ENCODE measurements around the gene PLPPR2. TPM values are rescaled to one million over a fixed set of nuclear protein-coding genes. Genes with fewer than 3 reads are reported as not detected.
A peak's percentile ranks its signal among the peaks of the same experiment; 100 is the strongest.
"Not testable (repeated sequence)": the region's sequence is repeated elsewhere in the genome, so short reads cannot be mapped to it uniquely, and the experiment has no call there.

The PLPPR2 gene
- total RNA-seq, 1 experiment from 2014 or later: 2.2 TPM

DNA sequence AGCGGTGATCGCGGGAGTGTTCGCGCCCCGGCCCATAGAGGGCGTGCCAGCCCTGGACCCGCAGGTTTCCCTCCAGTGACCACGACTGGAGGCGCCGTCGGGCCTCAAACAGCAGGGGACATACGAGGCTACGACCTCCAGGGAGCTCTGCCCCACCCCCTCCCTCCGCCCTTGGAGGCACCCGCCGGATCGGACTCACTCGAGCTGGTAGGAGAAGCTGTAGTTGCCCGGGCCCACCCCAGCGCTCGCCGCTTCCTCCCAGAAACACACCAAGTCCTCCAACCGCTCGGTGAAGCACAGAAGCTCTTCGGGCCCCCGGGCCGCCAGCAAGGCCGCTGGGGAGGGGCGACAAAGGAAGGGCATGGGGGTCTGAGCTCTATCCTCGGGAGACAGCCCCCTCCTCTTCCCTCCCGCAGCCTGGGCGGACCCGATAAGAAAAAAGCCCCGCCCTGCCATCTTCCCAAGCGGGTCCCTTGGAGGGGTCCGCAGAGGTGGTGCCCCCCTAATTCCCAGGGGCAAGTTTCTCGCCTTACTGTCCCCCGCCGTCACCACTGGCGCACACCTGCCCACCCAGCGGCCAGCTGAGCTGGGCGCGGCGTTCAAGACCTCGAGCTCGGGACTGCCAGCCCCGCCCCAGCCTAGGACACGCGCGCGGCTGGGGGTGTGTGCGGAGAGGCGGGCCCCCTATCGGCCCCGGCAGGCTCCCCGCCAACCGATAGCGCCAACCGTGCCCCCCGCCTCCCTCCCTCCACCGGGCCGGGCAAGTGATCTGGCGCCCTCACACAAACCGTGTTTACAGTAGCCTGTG lies 27.9 kb downstream of the PLPPR2 start:
- peak; percentile 82 for DNase-seq (ENCODE audit: low read depth)
- in situ Hi-C loops (cut with HindIII; ENCODE audit: low pct_unique_long_range_greater_than_20kb, low sequenced_read_pairs): no loop called here

DNA sequence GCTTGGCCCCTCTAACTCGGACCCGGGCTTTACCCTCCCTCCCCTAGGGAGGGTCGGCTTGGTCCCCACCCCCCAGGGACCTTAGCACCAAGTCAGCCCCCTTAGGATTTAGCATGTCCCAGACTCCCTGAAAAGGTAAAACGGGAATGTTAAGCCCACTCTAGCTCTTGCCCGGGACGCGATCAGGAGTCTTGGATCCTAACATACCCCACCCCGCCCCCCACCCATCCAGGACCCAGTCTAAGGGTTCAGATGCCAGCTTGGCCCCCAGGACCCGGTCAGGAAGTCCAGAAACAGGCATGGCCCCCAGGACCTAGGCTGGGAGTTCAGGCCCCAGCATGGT lies 28.4 kb downstream of the PLPPR2 start:
- peak; percentile 34 for DNase-seq (ENCODE audit: low read depth)
- in situ Hi-C loops (cut with HindIII; ENCODE audit: low pct_unique_long_range_greater_than_20kb, low sequenced_read_pairs): no loop called here

DNA sequence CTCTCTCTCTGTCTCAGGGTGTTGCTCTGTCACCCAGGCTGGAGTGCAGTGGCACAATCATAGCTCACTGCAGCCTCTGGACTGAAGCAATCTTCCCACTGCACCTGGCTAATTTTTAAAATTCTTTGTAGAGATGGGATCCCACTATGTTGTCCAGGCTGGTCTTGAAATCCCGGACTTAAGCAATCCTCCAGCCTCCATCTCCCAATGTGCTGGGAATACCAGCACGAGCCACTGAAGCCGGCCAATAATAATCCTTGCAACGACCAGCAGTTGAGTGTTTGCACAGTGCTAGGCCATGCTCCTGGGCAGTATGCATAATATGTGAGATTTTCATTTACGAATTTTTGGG lies 29.5 kb downstream of the PLPPR2 start:
- in situ Hi-C loops (cut with HindIII; ENCODE audit: low pct_unique_long_range_greater_than_20kb, low sequenced_read_pairs): no loop called here
- no peak for DNase-seq (ENCODE audit: low read depth)

DNA sequence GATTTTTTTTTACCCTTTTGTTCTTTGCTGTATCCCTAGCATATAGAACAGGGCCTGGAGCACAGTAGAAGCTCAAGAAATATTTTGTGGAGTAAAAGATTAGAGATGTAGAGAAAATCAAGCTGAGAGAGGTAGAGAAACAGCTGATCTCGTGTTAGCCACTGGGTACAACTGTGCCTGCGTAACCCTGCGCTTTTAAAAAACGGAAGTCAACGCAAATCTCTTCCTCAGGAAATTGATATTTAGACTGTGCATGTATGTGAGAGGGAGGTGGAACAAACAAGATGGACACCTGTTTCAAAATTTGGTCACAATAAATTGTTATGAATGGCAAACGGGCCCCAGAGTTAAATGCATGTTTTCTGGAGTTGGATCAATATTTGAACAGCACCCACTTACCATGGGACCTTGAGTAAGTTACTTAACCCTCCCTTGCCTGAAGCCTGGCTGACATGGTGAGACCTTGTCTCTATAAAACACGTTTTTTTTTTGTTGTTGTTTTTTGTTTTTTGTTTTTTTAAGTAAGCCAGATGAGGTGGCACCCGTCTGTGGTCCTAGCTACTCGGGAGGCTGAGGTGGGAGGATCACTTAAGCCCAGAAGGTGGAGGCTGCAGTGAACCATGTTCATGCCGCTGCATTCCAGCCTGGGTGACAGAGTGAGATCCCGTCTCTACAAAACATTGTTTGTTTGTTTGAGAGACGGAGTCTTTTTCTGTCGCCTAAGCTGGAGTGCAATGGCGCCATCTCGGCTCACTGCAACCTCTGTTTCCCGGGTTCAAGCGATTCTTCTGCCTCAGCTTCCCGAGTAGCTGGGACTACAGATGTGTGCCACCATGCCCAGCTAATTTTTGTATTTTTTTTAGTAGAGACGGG lies 32.2 kb downstream of the PLPPR2 start:
- in situ Hi-C loops (cut with HindIII; ENCODE audit: low pct_unique_long_range_greater_than_20kb, low sequenced_read_pairs): no loop called here
- no peak for DNase-seq (ENCODE audit: low read depth)

DNA sequence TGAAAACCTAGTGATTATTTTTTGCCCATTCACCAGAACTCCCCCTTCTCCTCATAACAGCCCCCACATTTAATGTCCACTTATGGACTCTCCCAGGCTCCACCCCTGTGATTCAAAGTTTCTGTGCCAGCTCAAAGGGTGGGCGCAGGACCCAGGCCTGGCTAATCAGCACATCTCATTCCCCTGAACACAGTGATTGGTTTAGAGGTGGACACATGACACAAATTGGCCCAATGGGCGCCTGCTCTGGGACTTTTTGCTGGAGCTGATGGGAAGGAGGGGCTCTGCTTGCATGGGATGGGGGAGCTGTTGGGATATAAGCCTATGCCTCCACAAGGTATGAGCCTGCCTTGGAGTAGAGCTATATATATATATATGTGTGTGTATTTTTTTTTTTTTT lies 35.1 kb downstream of the PLPPR2 start:
- in situ Hi-C loops (cut with HindIII; ENCODE audit: low pct_unique_long_range_greater_than_20kb, low sequenced_read_pairs): no loop called here
- DNase-seq (ENCODE audit: low read depth): no peak

DNA sequence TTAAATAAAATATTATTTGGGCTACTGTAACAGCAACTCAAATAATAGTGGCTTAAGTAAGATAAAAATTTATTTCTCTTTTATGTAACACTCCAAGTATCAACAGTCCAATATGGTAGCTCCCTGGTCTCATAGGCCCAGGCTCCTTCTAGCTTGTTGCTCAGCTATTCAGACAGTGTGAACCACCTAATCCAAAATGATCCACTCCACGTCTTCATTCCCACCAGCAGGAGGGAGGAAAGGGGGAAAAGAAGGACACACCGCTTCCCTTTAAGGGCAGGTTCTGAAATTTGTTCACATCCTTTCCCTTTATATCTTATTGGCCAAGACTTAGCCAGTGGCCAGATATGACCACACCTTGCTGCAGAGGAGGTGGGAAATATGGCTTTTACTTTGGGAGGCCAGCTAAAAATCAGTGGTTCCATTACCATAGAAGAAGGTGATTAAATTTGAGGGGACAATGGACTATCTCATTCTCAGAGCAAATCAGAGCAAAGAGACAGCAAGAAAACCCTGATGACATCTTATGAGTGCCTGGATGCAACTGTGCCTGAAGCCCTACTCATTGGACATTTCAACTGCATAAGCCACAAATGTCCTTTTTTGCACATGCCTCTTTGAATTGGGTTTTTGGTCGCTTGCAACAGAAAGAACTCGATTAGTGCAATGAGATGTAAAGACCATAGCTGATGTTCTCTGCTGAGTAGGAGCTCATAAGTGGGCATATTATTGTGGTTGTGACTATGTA lies 35.9 kb downstream of the PLPPR2 start:
- DNase-seq (ENCODE audit: low read depth): no peak
- in situ Hi-C loops (cut with HindIII; ENCODE audit: low pct_unique_long_range_greater_than_20kb, low sequenced_read_pairs): no loop called here

DNA sequence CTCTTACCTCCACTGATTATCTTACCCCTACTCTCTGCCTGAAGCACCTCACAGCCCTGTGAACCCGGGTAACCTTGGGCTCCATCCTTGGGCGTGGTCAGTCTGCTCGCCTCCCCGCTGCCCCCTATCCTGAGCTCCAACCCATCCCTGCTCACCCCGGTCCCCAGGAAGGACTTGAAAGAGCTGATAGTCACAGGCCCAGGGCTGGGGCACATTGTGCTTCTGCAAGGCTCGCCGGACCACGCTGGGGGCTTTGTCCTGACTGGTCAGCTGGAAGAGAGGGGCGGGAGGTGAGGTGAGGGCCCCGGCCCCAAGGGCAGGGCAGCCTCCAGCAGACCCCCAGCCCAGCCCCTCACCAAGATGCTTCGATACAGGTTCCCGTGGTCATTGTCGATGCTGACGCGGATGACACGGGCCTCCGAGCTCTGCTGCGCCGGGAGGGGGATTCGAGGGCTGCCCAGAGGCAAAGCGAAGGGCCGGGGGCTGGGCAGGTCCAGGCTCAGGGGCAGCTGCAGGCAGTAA lies 41.9 kb downstream of the PLPPR2 start:
- in situ Hi-C loops (cut with HindIII; ENCODE audit: low pct_unique_long_range_greater_than_20kb, low sequenced_read_pairs): no loop called here
- no peak for DNase-seq (ENCODE audit: low read depth)

DNA sequence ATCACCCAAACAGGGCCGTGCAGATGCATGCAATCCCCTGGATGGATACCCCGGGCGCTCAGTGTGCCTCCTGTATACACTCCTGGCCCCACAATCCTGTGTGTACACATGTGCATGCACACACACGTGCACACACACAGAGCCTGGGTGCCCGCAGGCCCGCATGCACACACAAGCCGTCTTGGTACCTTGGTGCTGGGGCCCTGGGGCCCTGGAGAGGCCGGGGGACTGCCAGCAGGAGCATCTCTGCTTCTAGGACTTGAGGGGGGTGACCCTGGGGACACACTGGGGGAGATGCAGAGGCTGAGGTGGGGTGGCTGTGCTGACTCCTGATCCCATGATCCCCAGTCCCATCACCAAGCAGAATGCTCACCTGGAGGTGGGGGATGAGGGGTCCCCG lies 44.4 kb downstream of the PLPPR2 start:
- in situ Hi-C loops (cut with HindIII; ENCODE audit: low pct_unique_long_range_greater_than_20kb, low sequenced_read_pairs): no loop called here
- DNase-seq (ENCODE audit: low read depth): no peak

DNA sequence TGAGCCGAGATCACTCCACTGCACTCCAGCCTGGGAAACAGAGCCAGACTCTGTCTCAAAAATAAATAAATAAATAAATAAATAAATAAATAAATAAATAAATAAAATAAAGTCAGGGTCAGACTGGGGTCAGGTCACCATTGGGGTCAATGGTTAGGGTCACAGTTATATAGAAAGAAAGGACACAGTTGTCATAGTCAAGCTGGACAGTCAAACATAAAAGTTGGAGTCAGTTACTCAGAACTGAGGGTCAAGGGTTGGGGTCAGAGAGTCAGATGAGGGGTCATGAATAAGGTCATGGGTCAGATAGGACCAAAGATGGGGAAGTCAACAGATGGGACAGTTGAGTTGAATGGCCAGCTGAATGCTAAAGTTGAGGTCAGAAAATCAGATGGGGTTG lies 45.6 kb downstream of the PLPPR2 start:
- no peak for DNase-seq (ENCODE audit: low read depth)
- in situ Hi-C loops (cut with HindIII; ENCODE audit: low pct_unique_long_range_greater_than_20kb, low sequenced_read_pairs): no loop called here

DNA sequence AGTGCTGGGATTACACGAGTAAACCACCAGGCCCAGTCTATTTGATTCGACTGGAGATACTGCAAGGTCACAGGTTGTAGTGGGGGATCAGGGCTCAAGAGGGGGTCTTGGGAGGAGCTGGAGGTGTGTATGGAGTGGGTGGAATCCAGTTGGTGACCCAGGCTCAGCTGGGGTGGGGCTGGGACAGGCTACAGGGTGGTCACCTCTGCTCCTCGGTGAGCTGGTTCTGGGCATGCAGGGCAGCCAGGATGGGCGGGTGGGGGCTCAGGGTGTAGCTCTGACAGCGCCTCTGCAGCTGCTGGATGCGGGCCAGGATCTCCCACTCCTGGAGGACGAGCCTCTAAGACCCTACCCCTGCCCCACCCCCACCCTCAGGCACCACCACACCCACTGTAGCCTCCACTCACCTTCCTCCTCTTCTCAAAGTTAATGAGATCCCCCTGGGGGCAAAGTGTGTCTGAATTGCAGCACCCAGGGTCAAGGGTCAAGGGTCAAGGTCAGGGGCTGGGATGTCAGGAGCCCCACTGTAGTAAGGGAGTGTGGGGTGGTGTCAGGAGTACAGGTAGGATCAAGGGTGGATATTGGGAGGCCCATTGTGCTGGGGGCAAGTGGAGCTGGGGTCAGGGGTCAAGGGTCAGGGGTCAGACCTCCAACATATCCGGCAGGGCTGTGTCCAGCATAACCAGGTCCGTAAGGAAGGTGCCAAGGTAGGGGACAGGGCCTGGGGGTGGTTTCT lies 46.7 kb downstream of the PLPPR2 start:
- no peak for DNase-seq (ENCODE audit: low read depth)
- in situ Hi-C loops (cut with HindIII; ENCODE audit: low pct_unique_long_range_greater_than_20kb, low sequenced_read_pairs): no loop called here

DNA sequence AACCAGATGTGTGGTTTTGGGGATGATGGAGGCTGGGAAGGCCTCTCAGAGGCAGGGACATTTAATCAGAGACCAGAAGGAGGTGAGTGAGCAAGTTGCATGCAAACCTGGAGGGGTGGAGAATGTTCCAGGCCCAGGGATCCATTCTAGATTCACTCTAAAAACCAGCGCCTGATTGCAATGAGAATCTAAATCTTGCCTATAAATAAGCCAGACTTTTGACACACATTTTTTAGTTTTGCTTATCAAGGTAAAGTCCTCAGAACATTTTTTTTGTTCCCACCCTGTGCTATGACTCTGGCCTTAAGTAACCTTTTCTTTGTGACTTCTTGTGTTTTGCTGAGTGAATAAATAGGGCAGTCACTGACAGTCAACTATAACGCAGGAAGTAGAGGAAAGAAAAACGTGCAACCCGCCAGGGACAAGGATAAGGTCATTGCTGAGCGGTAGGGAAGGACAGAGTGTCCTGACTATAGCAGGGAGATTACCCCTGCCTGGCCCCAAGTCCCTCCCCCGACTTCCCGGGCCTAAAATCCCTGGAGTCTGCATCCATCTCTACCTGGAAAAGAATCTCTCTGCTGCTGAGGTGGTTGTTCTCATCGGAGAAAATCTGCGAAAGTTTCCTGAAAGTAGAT lies 49.5 kb downstream of the PLPPR2 start:
- DNase-seq (ENCODE audit: low read depth): no peak
- in situ Hi-C loops (cut with HindIII; ENCODE audit: low pct_unique_long_range_greater_than_20kb, low sequenced_read_pairs): no loop called here

DNA sequence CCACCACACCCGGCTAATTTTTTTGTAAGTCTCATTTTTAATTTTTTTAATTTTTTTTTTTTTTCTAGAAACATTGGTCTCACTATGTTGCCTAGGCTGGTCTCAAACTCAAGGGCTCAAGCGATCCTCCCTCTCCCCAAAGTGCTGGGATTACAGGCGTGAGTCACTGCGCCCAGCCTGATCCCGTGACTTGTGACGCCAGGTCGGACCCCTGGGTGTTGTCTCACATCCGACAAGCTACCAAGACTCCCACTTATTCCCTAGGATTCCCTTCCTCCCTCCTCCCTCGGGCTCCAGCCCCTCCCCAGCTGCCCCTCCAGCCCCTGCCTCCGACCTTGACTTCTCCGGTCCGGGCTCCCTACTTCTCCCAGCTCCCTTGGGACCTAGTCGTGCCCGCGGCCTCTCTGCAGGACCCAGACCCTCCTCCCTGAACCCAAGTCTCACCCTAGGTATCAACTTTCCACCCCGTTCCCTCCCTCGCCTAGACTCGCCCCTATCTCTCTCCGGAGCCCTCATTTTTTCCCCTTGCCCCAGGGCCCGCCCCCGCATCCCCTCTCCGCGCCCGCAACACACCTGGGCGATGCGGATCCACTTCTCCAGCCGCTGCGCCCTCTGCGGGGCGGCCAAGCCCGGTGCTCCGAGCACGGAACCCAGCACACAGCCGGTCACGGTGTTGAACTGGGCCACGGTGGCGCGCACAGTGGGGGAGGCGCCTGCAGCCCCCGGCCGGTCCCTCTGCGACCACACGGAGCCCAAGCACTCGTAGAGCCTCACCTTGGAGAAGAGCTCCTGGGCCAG lies 50.8 kb downstream of the PLPPR2 start:
- DNase-seq (ENCODE audit: low read depth): no peak
- in situ Hi-C loops (cut with HindIII; ENCODE audit: low pct_unique_long_range_greater_than_20kb, low sequenced_read_pairs): no loop called here

DNA sequence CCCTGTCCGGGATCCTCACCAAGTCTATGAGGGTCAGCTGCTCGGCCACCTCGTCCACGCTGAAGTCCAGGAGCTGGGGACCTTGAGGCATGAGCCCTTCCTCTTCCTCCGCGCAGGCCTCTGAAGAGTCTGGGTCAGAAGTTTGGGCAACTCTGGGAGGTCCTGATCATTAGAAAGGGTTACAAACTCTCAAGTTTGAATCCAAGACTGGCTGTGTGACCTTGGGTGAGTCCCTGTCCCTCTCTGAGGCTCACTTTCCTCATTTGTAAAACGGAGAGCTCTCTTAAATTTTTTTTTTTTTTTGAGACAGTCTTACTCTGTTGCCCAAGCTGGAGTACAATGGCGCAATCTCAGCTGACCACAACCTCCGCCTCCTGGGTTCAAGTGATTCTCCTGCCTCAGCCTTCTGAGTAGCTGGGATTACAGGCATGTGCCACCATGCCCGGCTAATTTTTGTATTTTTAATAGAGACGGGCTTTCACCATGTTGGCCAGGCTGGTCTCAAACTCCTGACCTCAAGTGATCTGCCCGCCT lies 51.5 kb downstream of the PLPPR2 start:
- in situ Hi-C loops (cut with HindIII; ENCODE audit: low pct_unique_long_range_greater_than_20kb, low sequenced_read_pairs); DNase-seq (ENCODE audit: low read depth): not testable (repeated sequence)

DNA sequence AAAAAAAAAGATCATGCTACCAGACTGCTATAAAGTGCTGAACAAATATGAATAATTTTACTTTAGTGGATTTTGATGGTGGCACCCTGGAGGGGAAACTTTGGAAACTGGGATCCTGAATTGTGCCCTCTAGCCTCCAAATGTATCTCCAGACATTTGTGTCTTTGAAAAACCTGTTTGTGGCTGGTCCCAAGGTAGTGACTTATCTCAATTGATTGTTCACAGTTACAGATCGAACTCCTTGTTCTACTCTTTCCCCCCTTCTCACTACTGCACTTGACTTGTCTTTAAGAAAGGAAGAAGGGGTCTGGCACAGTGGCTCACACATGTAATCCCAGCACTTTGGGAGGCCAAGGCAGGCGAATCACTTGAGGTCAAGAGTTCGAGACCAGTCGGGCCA lies 53.4 kb downstream of the PLPPR2 start:
- DNase-seq (ENCODE audit: low read depth): no peak
- in situ Hi-C loops (cut with HindIII; ENCODE audit: low pct_unique_long_range_greater_than_20kb, low sequenced_read_pairs): no loop called here

DNA sequence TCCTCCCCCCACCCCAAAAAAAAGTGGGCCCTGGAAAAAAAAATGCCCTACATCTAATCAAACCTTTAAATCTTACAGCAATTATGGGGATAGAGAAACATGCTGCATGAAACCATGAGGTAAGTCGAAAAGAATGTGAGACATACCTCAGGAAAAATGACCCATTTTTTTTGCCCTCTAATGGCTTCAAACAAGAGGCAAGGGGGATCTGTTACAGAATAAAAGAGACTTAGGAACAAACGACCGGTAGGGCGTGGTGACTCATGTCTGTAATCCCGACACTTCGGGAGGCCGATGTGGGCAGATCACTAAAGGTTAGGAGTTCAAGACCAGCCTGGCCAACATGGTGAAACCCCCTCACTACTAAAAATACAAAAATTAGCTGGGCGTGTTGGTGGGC lies 55.5 kb downstream of the PLPPR2 start:
- in situ Hi-C loops (cut with HindIII; ENCODE audit: low pct_unique_long_range_greater_than_20kb, low sequenced_read_pairs): no loop called here
- DNase-seq (ENCODE audit: low read depth): peak; percentile 38

DNA sequence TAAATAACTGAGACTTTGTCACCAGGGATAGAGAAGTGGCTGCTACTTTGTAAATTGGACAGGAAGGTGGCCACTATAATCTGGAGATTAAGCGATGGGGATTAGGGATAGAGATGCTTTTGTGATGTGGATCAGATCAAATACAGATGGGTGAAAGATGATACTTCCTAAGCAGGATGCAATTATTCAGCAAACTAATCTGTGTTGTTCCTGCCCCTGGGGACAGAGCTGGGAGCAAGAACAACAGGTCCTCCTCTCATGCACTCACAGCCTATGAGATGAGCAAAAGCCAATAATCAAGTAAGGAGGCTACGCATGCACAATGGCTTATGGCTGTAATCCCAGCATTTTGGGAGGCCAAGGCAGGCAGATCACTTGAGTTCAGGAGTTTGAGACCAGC lies 59.3 kb downstream of the PLPPR2 start:
- DNase-seq (ENCODE audit: low read depth): no peak
- in situ Hi-C loops (cut with HindIII; ENCODE audit: low pct_unique_long_range_greater_than_20kb, low sequenced_read_pairs): no loop called here
